Neuronal stem cell (in vitro differentiated cells): ENCODE data around the gene TRIM64. TPM values are rescaled to one million over a fixed set of nuclear protein-coding genes. Genes with fewer than 3 reads are reported as not detected.
"Not testable (repeated sequence)": the region's sequence is repeated elsewhere in the genome, so short reads cannot be mapped to it uniquely, and the experiment has no call there.

Source experiments
- DNase-seq: peaks from one replicate; pipeline ENCODE4 v3.0.0-alpha.2; 2013; ENCODE audit warnings: low spot score
- H2AFZ ChIP-seq: one replicate; pipeline ENCODE4 v1.6.1; 2013; ENCODE audit warnings: mild to moderate bottlenecking, low read length, inconsistent platforms
- H2AK5ac ChIP-seq: 2 replicates; pipeline ENCODE4 v1.6.1; 2013; ENCODE audit warnings: low read depth, mild to moderate bottlenecking, inconsistent platforms, low read length, moderate library complexity, mixed read lengths
- H2BK120ac ChIP-seq: 2 replicates; pipeline ENCODE4 v1.6.1; 2013; ENCODE audit warnings: low read depth, mild to moderate bottlenecking, inconsistent platforms, low read length, moderate library complexity, mixed read lengths
- H2BK12ac ChIP-seq: one replicate; pipeline ENCODE4 v1.6.1; 2013; ENCODE audit warnings: low read length, inconsistent platforms
- H2BK15ac ChIP-seq: 2 replicates; pipeline ENCODE4 v1.6.1; 2013; ENCODE audit warnings: mild to moderate bottlenecking, low read length, inconsistent platforms, mixed read lengths
- H2BK5ac ChIP-seq: one replicate; pipeline ENCODE4 v1.6.1; 2013; ENCODE audit warnings: inconsistent platforms, mild to moderate bottlenecking, low read length, moderate library complexity
- H3K14ac ChIP-seq: one replicate; pipeline ENCODE4 v1.6.1; 2013; ENCODE audit warnings: low read length, inconsistent platforms
- H3K18ac ChIP-seq: 2 replicates; pipeline ENCODE4 v1.6.1; 2013; ENCODE audit warnings: low read length, inconsistent platforms
- H3K23ac ChIP-seq: 2 replicates; pipeline ENCODE4 v1.6.1; 2013; ENCODE audit warnings: low read depth, mild to moderate bottlenecking, mixed read lengths, low read length, inconsistent platforms; ENCODE audit not compliant: poor library complexity
- H3K27ac ChIP-seq: replicated peaks from 3 replicates; pipeline ENCODE4 v1.5.1; 2013; ENCODE audit warnings: low read length, inconsistent platforms
- H3K27me3 ChIP-seq, 3 experiments: 2 replicates each; pipeline ENCODE4 v1.6.1; 2013; ENCODE audit warnings: low read length in 3 of 3, mild to moderate bottlenecking in 2 of 3, inconsistent platforms in 1 of 3, low read depth in 1 of 3, mixed read lengths in 1 of 3, moderate library complexity in 1 of 3; ENCODE audit not compliant: control insufficient read depth in 3 of 3, insufficient read depth in 3 of 3
- H3K36me3 ChIP-seq, 2 donors: replicated peaks in 1 of 2; 2 replicates each; pipeline ENCODE4 v1.6.1; 2013; ENCODE audit warnings: low read length in 2 of 2; ENCODE audit not compliant: control insufficient read depth in 2 of 2, insufficient read depth in 2 of 2
- H3K4ac ChIP-seq: 2 replicates; pipeline ENCODE4 v1.6.1; 2013; ENCODE audit warnings: inconsistent platforms, mild to moderate bottlenecking, low read length, moderate library complexity
- H3K4me1 ChIP-seq, 2 donors: 1 replicate in 1 of 2; 2 replicates in 1 of 2; pipeline ENCODE4 v1.6.1; 2013; ENCODE audit warnings: low read length in 2 of 2, low read depth in 1 of 2; ENCODE audit not compliant: control insufficient read depth in 2 of 2, insufficient read depth in 1 of 2
- H3K4me2 ChIP-seq: one replicate; pipeline ENCODE4 v1.6.1; 2013; ENCODE audit warnings: mild to moderate bottlenecking, low read length, inconsistent platforms; ENCODE audit not compliant: insufficient read depth, poor library complexity, severe bottlenecking
- H3K4me3 ChIP-seq, 2 donors: 2 replicates each; pipeline ENCODE4 v1.5.1; 2013; ENCODE audit warnings: low read length in 2 of 2, mild to moderate bottlenecking in 2 of 2, inconsistent platforms in 1 of 2, moderate library complexity in 1 of 2
- H3K79me1 ChIP-seq: one replicate; pipeline ENCODE4 v1.6.1; 2013; ENCODE audit warnings: low read depth, mild to moderate bottlenecking, inconsistent platforms, low read length, moderate library complexity
- H3K9ac ChIP-seq: one replicate; pipeline ENCODE4 v1.6.1; 2013; ENCODE audit warnings: mild to moderate bottlenecking, low read depth, low read length, inconsistent platforms; ENCODE audit not compliant: poor library complexity
- H3K9me3 ChIP-seq, 2 donors: replicated peaks in 1 of 2; 2 replicates each; pipeline versions ENCODE3 to v1.6.1; 2013; ENCODE audit warnings: low read length in 2 of 2, mild to moderate bottlenecking in 2 of 2, inconsistent platforms in 1 of 2, low read depth in 1 of 2, mixed read lengths in 1 of 2, moderate library complexity in 1 of 2; ENCODE audit not compliant: control insufficient read depth in 2 of 2, insufficient read depth in 1 of 2
- H4K8ac ChIP-seq: one replicate; pipeline ENCODE4 v1.6.1; 2013; ENCODE audit warnings: low read depth, mild to moderate bottlenecking, inconsistent platforms, low read length, moderate library complexity
- H4K91ac ChIP-seq: one replicate; pipeline ENCODE4 v1.6.1; 2013; ENCODE audit warnings: low read length, low read depth, mild to moderate bottlenecking, inconsistent platforms; ENCODE audit not compliant: poor library complexity
- WGBS, 2 donors: extraction: QIAGEN DNeasy Blood & Tissue Kit; methylation state at CpG; one replicate each; pipeline ENCODE4 v1.1.7; 2013; ENCODE audit warnings: missing lambda C conversion rate in 2 of 2, mixed read lengths in 1 of 2; ENCODE audit not compliant: insufficient read length in 2 of 2, insufficient replicate concordance in 1 of 2; ENCODE audit errors: extremely low coverage in 2 of 2; 5-methylcytosine and 5-hydroxymethylcytosine counted together
- polyA plus RNA-seq, 2 experiments: library from polyadenylated mRNA; stranded (reverse); fragments of 200-250 nt; gene quantifications; one replicate each; pipeline ENCODE4 v1.2.3, GENCODE V29; 2013

Gene TRIM64
- polyA plus RNA-seq (2013, experiment 1 of 2): not detected
- not detected for polyA plus RNA-seq (2013, experiment 2 of 2)

- not testable (repeated sequence) for H3K79me1 ChIP-seq, H3K4ac ChIP-seq, H2BK12ac ChIP-seq, H2BK15ac ChIP-seq, DNase-seq, H3K4me1 ChIP-seq, H3K4me2 ChIP-seq, H4K8ac ChIP-seq, H3K4me3 ChIP-seq, H3K18ac ChIP-seq, H2AK5ac ChIP-seq, H4K91ac ChIP-seq, H2BK120ac ChIP-seq, H2BK5ac ChIP-seq, H3K9ac ChIP-seq, H2AFZ ChIP-seq, H3K27ac ChIP-seq, H3K23ac ChIP-seq, H3K9me3 ChIP-seq, H3K36me3 ChIP-seq, H3K27me3 ChIP-seq, H3K14ac ChIP-seq
- WGBS, 2 donors: no CpG with 5 or more reads among the region's 4 CpGs
Observed at GRCh38 chr11:89965737-89966136, at the start of gene TRIM64. Gene TRIM64, plus strand, starts transcription at chr11:89966037. Its CDS starts 2,467 bp downstream, at chr11:89968504.

DNA sequence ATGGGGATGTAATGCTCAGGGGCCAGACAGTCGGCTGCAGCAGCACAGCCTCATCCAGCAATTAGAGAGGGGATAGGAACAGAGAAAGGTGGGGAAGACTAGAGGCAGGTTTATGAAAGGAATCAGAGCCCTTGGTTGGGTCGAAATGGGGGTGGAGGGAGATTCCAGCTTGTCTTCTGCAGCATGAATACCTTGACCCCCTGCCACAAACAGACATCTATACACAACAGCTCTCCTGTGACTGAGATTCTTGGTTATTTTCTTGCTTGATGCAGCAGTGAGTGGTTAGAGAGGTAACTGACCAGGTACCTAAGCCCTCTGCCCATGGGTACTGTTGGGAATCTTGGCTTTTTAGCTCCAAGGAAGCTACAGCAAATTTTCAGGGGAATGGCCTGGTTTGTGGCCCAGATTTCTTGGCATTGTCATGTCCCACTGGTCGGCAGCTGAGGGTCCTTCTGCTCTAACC, 43.6 kb upstream of the TRIM64 start, which contains the start of gene TRIM49D1:
Gene TRIM49D1, minus strand, starts transcription at position 51 of the 466 bp plus-strand sequence. CDS start 4,535 bp downstream, outside the sequence.
- Histone ChIP-seq H3K14ac (no peak within 1 kb of the TSS), H3K4me3 (no peak within 1 kb of the TSS), H3K9ac (no peak within 1 kb of the TSS), H3K27ac (no peak within 1 kb of the TSS), H4K91ac (no peak within 1 kb of the TSS), H3K36me3 (no peaks in the 10 kb centered on the region), H3K4me1 (no peaks in the 10 kb centered on the region), H3K18ac (no peak within 1 kb of the TSS), H3K23ac (no peak within 1 kb of the TSS), H2AK5ac (no peak within 1 kb of the TSS), H4K8ac (no peak within 1 kb of the TSS), H3K79me1 (no peaks in the 10 kb centered on the region), H2BK12ac (no peak within 1 kb of the TSS), H3K4ac (no peak within 1 kb of the TSS), H3K9me3 (no peaks in the 10 kb centered on the region), H2BK15ac (no peak within 1 kb of the TSS), H3K4me2 (no peak within 1 kb of the TSS), H2BK5ac (no peak within 1 kb of the TSS), H2BK120ac (no peak within 1 kb of the TSS), H2AFZ (no peak within 1 kb of the TSS), H3K27me3 (no peaks in the 10 kb centered on the region)
- no CpG with 5 or more reads among the region's 3 CpGs for WGBS, 2 donors
- no peak for DNase-seq

GRCh38 chr11:89923764-89924163, 42.1 kb upstream of the TRIM64 start, which contains the start of gene TRIM49D2:
Gene TRIM49D2, plus strand, starts transcription at chr11:89924064. Its CDS starts 2,698 bp downstream, at chr11:89926762.
- not testable (repeated sequence) for H3K4me3 ChIP-seq, DNase-seq, H3K4me1 ChIP-seq, H3K27ac ChIP-seq, H3K4me2 ChIP-seq, H2BK120ac ChIP-seq, H3K23ac ChIP-seq, H3K9me3 ChIP-seq, H2AK5ac ChIP-seq, H3K27me3 ChIP-seq, H2AFZ ChIP-seq, H3K14ac ChIP-seq, H3K9ac ChIP-seq, H3K36me3 ChIP-seq, H3K18ac ChIP-seq, H3K4ac ChIP-seq, H4K91ac ChIP-seq, H2BK5ac ChIP-seq, H2BK12ac ChIP-seq, H2BK15ac ChIP-seq, H4K8ac ChIP-seq, H3K79me1 ChIP-seq
- WGBS, 2 donors: no CpG with 5 or more reads among the region's 6 CpGs

GRCh38 chr11:89960833-89961232, 5.0 kb upstream of the TRIM64 start:
- not testable (repeated sequence) for H3K4me3 ChIP-seq, DNase-seq, H3K4ac ChIP-seq, H3K27me3 ChIP-seq, H2AK5ac ChIP-seq, H3K18ac ChIP-seq, H3K9me3 ChIP-seq, H3K79me1 ChIP-seq, H3K14ac ChIP-seq, H3K36me3 ChIP-seq, H3K27ac ChIP-seq, H3K4me1 ChIP-seq, H3K4me2 ChIP-seq, H2BK120ac ChIP-seq, H2AFZ ChIP-seq, H2BK5ac ChIP-seq, H2BK15ac ChIP-seq, H3K23ac ChIP-seq, H3K9ac ChIP-seq, H2BK12ac ChIP-seq, H4K8ac ChIP-seq, H4K91ac ChIP-seq
- WGBS, 2 donors: no CpG with 5 or more reads among the region's 6 CpGs
